B cell (primary cell): ENCODE data around the gene EPHA10. TPM values are rescaled to one million over a fixed set of nuclear protein-coding genes. Genes with fewer than 3 reads are reported as not detected.

Experiments used
- ATAC-seq: fragments of 200-7000 bp; cut with Tn5 transposase; one replicate; pipeline ENCODE4 v1.10.0; 2021; ENCODE audit warnings: low read depth, mild to moderate bottlenecking, moderate number of reproducible peaks, moderate library complexity
- CTCF ChIA-PET: fragments of 350-600 bp; sonication (Branson Sonifier 250); formaldehyde crosslinking; loops from one replicate; lab custom pipeline; 2021; ENCODE audit warnings: antibody characterized with exemption, inconsistent platforms; lab: Charles Lee
- POLR2A ChIA-PET: fragments of 350-600 bp; sonication (Branson Sonifier 250); formaldehyde crosslinking; loops from one replicate; lab custom pipeline; 2021; ENCODE audit warnings: antibody characterized with exemption; lab: Charles Lee
- DNase-seq: peaks from one replicate; pipeline ENCODE4 v3.0.0; 2013
- H2AFZ ChIP-seq: 2 replicates; pipeline ENCODE4 v1.6.1; 2012; ENCODE audit warnings: mild to moderate bottlenecking, low read depth, low read length; ENCODE audit not compliant: insufficient read depth, poor library complexity, severe bottlenecking
- H3K27ac ChIP-seq, 2 donors: 1 replicate in 1 of 2; 2 replicates in 1 of 2; pipeline ENCODE4 v1.5.1; 2012 to 2013; ENCODE audit warnings: low read length in 2 of 2, mild to moderate bottlenecking in 2 of 2, moderate library complexity in 1 of 2
- H3K27me3 ChIP-seq, 4 experiments: fragments of 200-600 bp in 1 of 4; sonication (generic) in 1 of 4; replicated peaks in 1 of 4; 1 replicate in 2 of 4; 2 replicates in 2 of 4; pipeline versions ENCODE4 v1.6.1 to v1.7.0; 2013 to 2016; ENCODE audit warnings: low read length in 3 of 4, mild to moderate bottlenecking in 2 of 4, mixed read lengths in 1 of 4, moderate library complexity in 1 of 4; ENCODE audit not compliant: insufficient read depth in 4 of 4, control insufficient read depth in 3 of 4; ENCODE audit errors: control extremely low read depth in 1 of 4
- H3K36me3 ChIP-seq, 2 experiments: replicated peaks in 1 of 2; 1 replicate in 1 of 2; 2 replicates in 1 of 2; pipeline versions ENCODE4 v1.6.1 to v1.7.1; 2013; ENCODE audit warnings: low read length in 1 of 2; ENCODE audit not compliant: insufficient read depth in 2 of 2, control insufficient read depth in 1 of 2; ENCODE audit errors: control extremely low read depth in 1 of 2, extremely low read depth in 1 of 2
- H3K4me1 ChIP-seq, 2 donors: fragments of 200-600 bp in 1 of 2; sonication (generic) in 1 of 2; 1 replicate in 1 of 2; 2 replicates in 1 of 2; pipeline versions ENCODE4 v1.5.1 to v1.6.1; 2013 to 2017; ENCODE audit warnings: low read length in 2 of 2; ENCODE audit not compliant: control insufficient read depth in 2 of 2, insufficient read depth in 2 of 2
- H3K4me2 ChIP-seq: replicated peaks from 2 replicates; pipeline ENCODE3; 2012; ENCODE audit warnings: mild to moderate bottlenecking, low read depth, low read length; ENCODE audit not compliant: poor library complexity, severe bottlenecking
- H3K4me3 ChIP-seq, 5 experiments: fragments of 200-600 bp in 1 of 5; sonication (generic) in 1 of 5; 1 replicate in 3 of 5; 2 replicates in 2 of 5; pipeline versions ENCODE4 v1.5.1 to v1.7.0; 2011 to 2016; ENCODE audit warnings: low read length in 4 of 5, mild to moderate bottlenecking in 4 of 5, low read depth in 2 of 5, control low read depth in 1 of 5, moderate library complexity in 1 of 5; ENCODE audit not compliant: insufficient read depth in 1 of 5; ENCODE audit errors: control extremely low read depth in 1 of 5, extremely low read depth in 1 of 5
- H3K79me2 ChIP-seq: fragments of 200-600 bp; sonication (generic); one replicate; pipeline ENCODE4 v1.6.0; 2016; ENCODE audit warnings: low read length; ENCODE audit not compliant: control insufficient read depth, insufficient read depth
- H3K9ac ChIP-seq: fragments of 200-600 bp; sonication (generic); 2 replicates; pipeline ENCODE4 v1.6.1; 2017; ENCODE audit warnings: mild to moderate bottlenecking, low read length, moderate library complexity
- H3K9me3 ChIP-seq, 3 donors: one replicate each; pipeline versions ENCODE4 v1.6.1 to v1.7.1; 2013; ENCODE audit warnings: low read length in 2 of 3; ENCODE audit not compliant: control insufficient read depth in 2 of 3, insufficient read depth in 1 of 3; ENCODE audit errors: control extremely low read depth in 1 of 3
- H4K20me1 ChIP-seq: 2 replicates; pipeline ENCODE4 v1.6.0; 2012; ENCODE audit warnings: mild to moderate bottlenecking, low read length; ENCODE audit not compliant: insufficient read depth, control insufficient read depth, poor library complexity, severe bottlenecking
- H3K27ac Mint-ChIP-seq: one replicate; pipeline ENCODE4 v1.8.0; 2021; ENCODE audit warnings: mixed read lengths
- H3K27me3 Mint-ChIP-seq: one replicate; pipeline ENCODE4 v1.8.0; 2021; ENCODE audit warnings: mixed read lengths
- H3K4me1 Mint-ChIP-seq: one replicate; pipeline ENCODE4 v1.8.0; 2021; ENCODE audit warnings: mixed read lengths
- H3K4me3 Mint-ChIP-seq: one replicate; pipeline ENCODE4 v1.8.0; 2021; ENCODE audit warnings: mixed read lengths
- H3K9me3 Mint-ChIP-seq: one replicate; pipeline ENCODE4 v1.8.0; 2022; ENCODE audit warnings: mixed read lengths; ENCODE audit not compliant: insufficient read depth
- EZH2 ChIP-seq: IDR thresholded peaks from 2 replicates; pipeline ENCODE4 v1.6.1; 2012; ENCODE audit warnings: borderline replicate concordance, low read depth, mild to moderate bottlenecking, moderate library complexity, low read length; ENCODE audit not compliant: insufficient read depth, poor library complexity, severe bottlenecking
- WGBS: methylation state at CpG from one replicate; pipeline ENCODE4 v1.1.5; 2013; ENCODE audit warnings: missing lambda C conversion rate; ENCODE audit not compliant: insufficient coverage; 5-methylcytosine and 5-hydroxymethylcytosine counted together
- intact Hi-C: fragments of 100-400 bp; cut with micrococcal nuclease; formaldehyde crosslinking; loops from one replicate; pipeline ENCODE4 v1.10.0; 2022
- polyA plus RNA-seq: library from polyadenylated mRNA; depleted of rRNA; stranded (reverse); fragments of >200 nt; gene quantifications from 2 replicates; pipeline ENCODE4 v1.2.3, GENCODE V29; 2012
- total RNA-seq, 2 donors: library from RNA; stranded (reverse); fragments of 120-200 nt in 1 of 2; gene quantifications; 1 replicate in 1 of 2; 2 replicates in 1 of 2; pipeline versions ENCODE4 v1.2.3 to v1.2.4, GENCODE V29; 2013 to 2022
- TF ChIP-seq, protein P1 (sequence below): fragments of 200-600 bp; IDR thresholded peaks from one replicate; pipeline ENCODE4 v1.8.0; 2022; ENCODE audit warnings: antibody characterized with exemption, mild to moderate bottlenecking

EPHA10 gene
- total and polyA plus RNA-seq, 2 donors (not counting 1 experiment from before 2014, with no cell fraction given), result 0.39 to 0.94 TPM

DNA sequence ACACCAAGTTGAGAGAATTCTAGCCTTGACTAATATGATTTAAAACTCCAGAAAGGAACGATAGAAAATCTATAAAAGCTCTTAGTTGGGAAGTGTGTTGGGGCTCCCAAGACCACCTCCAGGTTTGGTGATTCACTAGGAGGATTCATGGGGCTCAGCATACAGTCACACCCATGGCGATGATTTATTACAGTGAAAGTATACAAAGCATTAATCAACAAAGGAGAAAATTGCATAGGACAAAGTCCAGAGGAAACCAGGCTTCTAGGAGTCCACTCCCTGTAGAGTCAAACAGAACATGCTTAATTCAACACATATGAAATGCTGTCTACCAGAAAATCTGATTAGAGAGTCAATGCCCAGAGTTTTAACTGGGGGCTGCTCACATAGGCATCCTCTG, 67.8 kb downstream of the EPHA10 start:
- Histone ChIP-seq H3K27me3 (no peaks in the 10 kb centered on the region), H3K9me3 (no peaks in the 10 kb centered on the region), H3K4me2 (no peak overlapping the region), H3K36me3 (no peaks in the 10 kb centered on the region), H4K20me1 (no peaks in the 10 kb centered on the region), H3K4me1 (peaks cover 3 to 5% of the 10 kb centered on the region in 2 donors), H3K27ac (no peak overlapping the region), H3K9ac (no peak overlapping the region), H3K4me3 (no peak overlapping the region), H2AFZ (no peak overlapping the region), H3K79me2 (no peaks in the 10 kb centered on the region)
- Mint-ChIP-seq H3K27me3 (no peaks in the 10 kb centered on the region), H3K4me1 (peaks cover 7% of the 10 kb centered on the region), H3K4me3 (no peak overlapping the region), H3K27ac (no peak overlapping the region), H3K9me3 (no peaks in the 10 kb centered on the region)
- ATAC-seq (no peak), DNase-seq (no peak)
- ChIA-PET POLR2A (no interaction called here), CTCF (no interaction called here)
- TF ChIP-seq EZH2, result no peak
- TF ChIP-seq, protein P1, sequence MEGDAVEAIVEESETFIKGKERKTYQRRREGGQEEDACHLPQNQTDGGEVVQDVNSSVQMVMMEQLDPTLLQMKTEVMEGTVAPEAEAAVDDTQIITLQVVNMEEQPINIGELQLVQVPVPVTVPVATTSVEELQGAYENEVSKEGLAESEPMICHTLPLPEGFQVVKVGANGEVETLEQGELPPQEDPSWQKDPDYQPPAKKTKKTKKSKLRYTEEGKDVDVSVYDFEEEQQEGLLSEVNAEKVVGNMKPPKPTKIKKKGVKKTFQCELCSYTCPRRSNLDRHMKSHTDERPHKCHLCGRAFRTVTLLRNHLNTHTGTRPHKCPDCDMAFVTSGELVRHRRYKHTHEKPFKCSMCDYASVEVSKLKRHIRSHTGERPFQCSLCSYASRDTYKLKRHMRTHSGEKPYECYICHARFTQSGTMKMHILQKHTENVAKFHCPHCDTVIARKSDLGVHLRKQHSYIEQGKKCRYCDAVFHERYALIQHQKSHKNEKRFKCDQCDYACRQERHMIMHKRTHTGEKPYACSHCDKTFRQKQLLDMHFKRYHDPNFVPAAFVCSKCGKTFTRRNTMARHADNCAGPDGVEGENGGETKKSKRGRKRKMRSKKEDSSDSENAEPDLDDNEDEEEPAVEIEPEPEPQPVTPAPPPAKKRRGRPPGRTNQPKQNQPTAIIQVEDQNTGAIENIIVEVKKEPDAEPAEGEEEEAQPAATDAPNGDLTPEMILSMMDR, result no peak
- intact Hi-C loops, result no loop called here
- no CpG with 5 or more reads among the region's 2 CpGs for WGBS

DNA sequence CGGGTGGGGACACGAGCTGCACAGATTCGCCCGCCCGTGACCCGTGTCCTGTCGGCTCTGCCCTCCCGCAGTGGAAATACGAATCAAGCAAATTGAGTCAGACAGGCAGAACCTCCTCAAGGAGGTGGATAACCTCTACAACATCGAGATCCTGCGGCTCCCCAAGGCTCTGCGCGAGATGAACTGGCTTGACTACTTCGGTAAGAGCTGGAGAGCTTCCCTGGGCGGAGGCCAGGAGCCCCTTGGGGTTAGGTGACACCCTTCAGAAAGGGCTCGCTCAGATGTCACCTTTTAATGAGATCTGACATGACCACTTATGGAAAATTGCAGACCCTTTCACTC, 72.1 kb downstream of the EPHA10 start:
- Histone ChIP-seq H4K20me1 (no peaks in the 10 kb centered on the region), H2AFZ (peak overlapping the region; percentile 100), H3K36me3 (peaks cover 0 to 3% of the 10 kb centered on the region in 2 experiments), H3K27me3 (no peaks in the 10 kb centered on the region), H3K79me2 (peaks cover 27% of the 10 kb centered on the region), H3K4me2 (peak overlapping the region; percentile 97), H3K27ac (no peak overlapping the region), H3K4me1 (peaks cover 19 to 34% of the 10 kb centered on the region in 2 donors), H3K9me3 (no peaks in the 10 kb centered on the region), H3K4me3 (peak overlapping the region in 4 of 5 experiments; percentile 64 to 91 (median 74)), H3K9ac (peak overlapping the region; percentile 91)
- no peaks in the 10 kb centered on the region for H3K9me3 Mint-ChIP-seq
- DNase-seq, result no peak
- WGBS, result 3% methylated on average over 16 of the region's 16 CpGs
- intact Hi-C loops, result loop anchor here (1.0 to 5.0 kb wide), 9 partner anchors 98 to 1546 kb away; partner anchors contain the start of genes GNL2, MANEAL, MEAF6 and MRPS15
- no peak for TF ChIP-seq EZH2
- TF ChIP-seq, protein P1, result no peak
- ATAC-seq, result no peak
- H3K27ac Mint-ChIP-seq, result peak overlapping the region; percentile 94
- ChIA-PET CTCF (interaction anchor here (2.3 kb wide), 1 partner anchor 167 kb away, joined by 13 read pairs; the partner anchor contains the start of gene MTF1), POLR2A (interaction anchor here (1.1 to 1.4 kb wide), 3 partner anchors 167 to 1229 kb away, joined by 3 to 4 read pairs (median 4); partner anchors contain the start of genes MRPS15 and MTF1)
- H3K4me3 Mint-ChIP-seq, result peak overlapping the region; percentile 99
- peaks cover 40% of the 10 kb centered on the region for H3K4me1 Mint-ChIP-seq
- H3K27me3 Mint-ChIP-seq, result no peaks in the 10 kb centered on the region
